ENCODE data around the gene PRSS38. TPM values are rescaled to one million over a fixed set of nuclear protein-coding genes. Genes with fewer than 3 reads are reported as not detected.

PRSS38 gene
- total and polyA plus RNA-seq, 12 donors = not detected

- TF ChIP-seq, protein P1, sequence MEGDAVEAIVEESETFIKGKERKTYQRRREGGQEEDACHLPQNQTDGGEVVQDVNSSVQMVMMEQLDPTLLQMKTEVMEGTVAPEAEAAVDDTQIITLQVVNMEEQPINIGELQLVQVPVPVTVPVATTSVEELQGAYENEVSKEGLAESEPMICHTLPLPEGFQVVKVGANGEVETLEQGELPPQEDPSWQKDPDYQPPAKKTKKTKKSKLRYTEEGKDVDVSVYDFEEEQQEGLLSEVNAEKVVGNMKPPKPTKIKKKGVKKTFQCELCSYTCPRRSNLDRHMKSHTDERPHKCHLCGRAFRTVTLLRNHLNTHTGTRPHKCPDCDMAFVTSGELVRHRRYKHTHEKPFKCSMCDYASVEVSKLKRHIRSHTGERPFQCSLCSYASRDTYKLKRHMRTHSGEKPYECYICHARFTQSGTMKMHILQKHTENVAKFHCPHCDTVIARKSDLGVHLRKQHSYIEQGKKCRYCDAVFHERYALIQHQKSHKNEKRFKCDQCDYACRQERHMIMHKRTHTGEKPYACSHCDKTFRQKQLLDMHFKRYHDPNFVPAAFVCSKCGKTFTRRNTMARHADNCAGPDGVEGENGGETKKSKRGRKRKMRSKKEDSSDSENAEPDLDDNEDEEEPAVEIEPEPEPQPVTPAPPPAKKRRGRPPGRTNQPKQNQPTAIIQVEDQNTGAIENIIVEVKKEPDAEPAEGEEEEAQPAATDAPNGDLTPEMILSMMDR (IDR thresholded peaks at IDR 0.05) = no peak
- DNase-seq (no peak), ATAC-seq (peak in 2 of 8 donors; percentile 20 to 35)
- H3K27me3 ChIP-seq = peaks cover 0 to 7% (median 0%) of the 10 kb centered on the region in 7 donors
- intact Hi-C loops (cut with DNase I) = loop anchor here in 1 of 10 donors (5.0 kb wide), 1 partner anchor 92 kb away; no protein-coding TSS in a partner anchor
- H3K4me1 ChIP-seq = peaks cover 0 to 17% (median 4%) of the 10 kb centered on the region in 9 donors
- H3K4me3 ChIP-seq = no peak overlapping the region
- H3K9me3 ChIP-seq = no peaks in the 10 kb centered on the region
- no peaks in the 10 kb centered on the region for H3K36me3 ChIP-seq
- H3K27ac ChIP-seq = peak overlapping the region in 1 of 10 donors; percentile 63
- 63 to 65% methylated on average over 11 of the region's 11 CpGs for WGBS, 2 donors
Measured at GRCh38 chr1:227794817-227795192, 20.7 kb upstream of the PRSS38 start.

DNA sequence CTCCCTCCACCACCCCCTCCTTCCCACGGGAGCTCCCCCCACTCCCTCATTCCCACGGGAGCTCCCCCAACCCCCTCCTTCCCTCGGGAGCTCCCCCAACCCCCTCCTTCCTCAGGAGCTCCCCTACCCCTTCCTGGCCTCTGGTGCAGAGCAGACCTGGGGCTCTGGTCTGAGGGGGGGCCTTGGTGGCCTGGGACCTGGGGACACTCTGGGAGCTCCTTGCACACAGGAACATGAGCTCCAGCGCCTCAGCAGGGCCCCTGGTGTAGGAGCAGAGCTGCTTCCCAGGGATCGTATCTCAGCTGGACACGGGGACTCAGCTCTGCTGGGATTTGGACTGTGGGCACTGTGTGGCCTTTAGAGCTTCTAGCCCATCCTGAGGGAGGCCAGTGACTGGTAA is 19.7 kb upstream of the PRSS38 start:
- Histone ChIP-seq H3K36me3 (no peaks in the 10 kb centered on the region), H3K27ac (no peak overlapping the region), H3K27me3 (peaks cover 0 to 7% (median 0%) of the 10 kb centered on the region in 7 donors), H3K9me3 (no peaks in the 10 kb centered on the region), H3K4me3 (no peak overlapping the region), H3K4me1 (peaks cover 0 to 17% (median 4%) of the 10 kb centered on the region in 9 donors)
- intact Hi-C loops (cut with DNase I) = no loop called here
- TF ChIP-seq, protein P1 (IDR thresholded peaks at IDR 0.05) = no peak
- 64 to 70% methylated on average over 6 of the region's 6 CpGs for WGBS, 2 donors
- no peak for DNase-seq
- ATAC-seq = no peak

GRCh38 chr1:227796359-227796915 is 19.0 kb upstream of the PRSS38 start:
- ATAC-seq = no peak
- H3K4me3 ChIP-seq = no peak overlapping the region
- TF ChIP-seq, protein P1 (IDR thresholded peaks at IDR 0.05) = no peak
- H3K36me3 ChIP-seq = no peaks in the 10 kb centered on the region
- DNase-seq = no peak
- WGBS, 2 donors = 70 to 84% methylated on average over 5 of the region's 5 CpGs
- peaks cover 0 to 17% (median 4%) of the 10 kb centered on the region in 9 donors for H3K4me1 ChIP-seq
- H3K27me3 ChIP-seq = peaks cover 0 to 7% (median 0%) of the 10 kb centered on the region in 7 donors
- intact Hi-C loops (cut with DNase I) = no loop called here
- no peak overlapping the region for H3K27ac ChIP-seq
- no peaks in the 10 kb centered on the region for H3K9me3 ChIP-seq

- ATAC-seq = no peak
- H3K4me1 ChIP-seq = peaks cover 0 to 17% (median 4%) of the 10 kb centered on the region in 9 donors
- H3K27me3 ChIP-seq = peaks cover 0 to 7% (median 0%) of the 10 kb centered on the region in 7 donors
- intact Hi-C loops (cut with DNase I) = no loop called here
- H3K36me3 ChIP-seq = no peaks in the 10 kb centered on the region
- no peak overlapping the region for H3K27ac ChIP-seq
- no peak for DNase-seq
- TF ChIP-seq, protein P1 (IDR thresholded peaks at IDR 0.05) = no peak
- H3K9me3 ChIP-seq = no peaks in the 10 kb centered on the region
- H3K4me3 ChIP-seq = no peak overlapping the region
- WGBS, 2 donors = 87 to 89% methylated on average over 3 of the region's 3 CpGs
Measured at GRCh38 chr1:227797144-227797543, 18.3 kb upstream of the PRSS38 start.

Measured in heart right ventricle (tissue), 16 donors.